Thyroid gland (tissue), 4 donors: Measurements from ENCODE around the gene HDAC11.

Source experiments
- CTCF ChIP-seq, 6 experiments: fragments of 200-600 bp in 3 of 6; fragments of 450-650 bp in 3 of 6; sonication (generic) in 3 of 6; IDR thresholded peaks; one replicate each; pipeline ENCODE4 v1.5.1; 2016 to 2019; ENCODE audit warnings: antibody characterized with exemption in 6 of 6, mild to moderate bottlenecking in 2 of 6, inconsistent platforms in 1 of 6, moderate library complexity in 1 of 6
- POLR2A ChIP-seq, 2 donors: fragments of 450-650 bp; IDR thresholded peaks; one replicate each; pipeline ENCODE4 v1.6.1; 2017; ENCODE audit warnings: antibody characterized with exemption in 2 of 2, mild to moderate bottlenecking in 2 of 2, moderate library complexity in 1 of 2

- TF ChIP-seq CTCF (IDR thresholded peaks at IDR 0.05) (no peak), POLR2A (IDR thresholded peaks at IDR 0.05) (no peak)
Measured at GRCh38 chr3:13553686-13554085, 73.6 kb downstream of the HDAC11 start.
